Loucy (cell line): ENCODE data around the gene EIF2S3.

ENCODE experiments used
- H2AFZ ChIP-seq: fragments of 200-600 bp; sonication (generic); 2 replicates; pipeline ENCODE4 v1.6.0; 2016; ENCODE audit warnings: antibody characterized with exemption, mild to moderate bottlenecking, low read length, moderate library complexity
- H3F3A ChIP-seq: fragments of 200-600 bp; 2 replicates; pipeline ENCODE4 v1.6.0; 2016; ENCODE audit warnings: antibody characterized with exemption, low read depth, mild to moderate bottlenecking
- H3K27me3 ChIP-seq: fragments of 200-600 bp; sonication (generic); 2 replicates; pipeline ENCODE4 v1.6.1; 2014; ENCODE audit warnings: low read length, mild to moderate bottlenecking; ENCODE audit not compliant: insufficient read depth, poor library complexity, severe bottlenecking
- H3K36me3 ChIP-seq: fragments of 200-600 bp; sonication (generic); 2 replicates; pipeline ENCODE4 v1.6.1; 2016; ENCODE audit warnings: low read length; ENCODE audit not compliant: insufficient read depth
- H3K4me1 ChIP-seq: fragments of 200-600 bp; sonication (generic); 2 replicates; pipeline ENCODE4 v1.5.1; 2014; ENCODE audit warnings: low read length, mild to moderate bottlenecking; ENCODE audit not compliant: insufficient read depth, poor library complexity, severe bottlenecking
- H3K4me2 ChIP-seq: fragments of 200-600 bp; sonication (generic); 2 replicates; pipeline ENCODE4 v1.6.0; 2014; ENCODE audit warnings: antibody characterized with exemption, low read length, low read depth, mild to moderate bottlenecking; ENCODE audit not compliant: poor library complexity, severe bottlenecking
- H3K4me3 ChIP-seq: fragments of 200-600 bp; sonication (generic); 2 replicates; pipeline ENCODE4 v1.5.1; 2014; ENCODE audit warnings: low read length, mild to moderate bottlenecking, mixed read lengths; ENCODE audit not compliant: poor library complexity, severe bottlenecking
- H3K79me2 ChIP-seq: fragments of 200-600 bp; sonication (generic); 2 replicates; pipeline ENCODE4 v1.6.1; 2014; ENCODE audit warnings: low read length; ENCODE audit not compliant: insufficient read depth
- H3K9ac ChIP-seq: fragments of 200-600 bp; sonication (generic); 2 replicates; pipeline ENCODE4 v1.6.0; 2014; ENCODE audit warnings: mild to moderate bottlenecking, low read depth, low read length, moderate library complexity; ENCODE audit not compliant: poor library complexity, severe bottlenecking
- H3K9me2 ChIP-seq: fragments of 200-600 bp; sonication (generic); replicated peaks from 2 replicates; pipeline ENCODE4 v1.6.1; 2016; ENCODE audit warnings: low read depth, low read length, mixed read lengths
- H3K9me3 ChIP-seq: fragments of 200-600 bp; sonication (generic); 2 replicates; pipeline ENCODE4 v1.6.1; 2014; ENCODE audit warnings: mild to moderate bottlenecking, antibody characterized with exemption, low read length, low read depth; ENCODE audit not compliant: insufficient read depth
- H4K20me1 ChIP-seq: fragments of 200-600 bp; sonication (generic); 2 replicates; pipeline ENCODE4 v1.6.0; 2014; ENCODE audit warnings: antibody characterized with exemption, low read length, mild to moderate bottlenecking; ENCODE audit not compliant: insufficient read depth, poor library complexity, severe bottlenecking
- EZH2phosphoT487 ChIP-seq: fragments of 200-600 bp; IDR thresholded peaks from 2 replicates; pipeline ENCODE4 v1.6.1; 2018; ENCODE audit warnings: antibody characterized with exemption, mild to moderate bottlenecking, moderate library complexity, borderline replicate concordance
- TF ChIP-seq, protein P1 (sequence below): fragments of 200-600 bp; sonication (generic); conservative IDR thresholded peaks from 2 replicates; pipeline ENCODE4 v1.5.1; 2014; ENCODE audit warnings: mild to moderate bottlenecking, antibody characterized with exemption, low read length

The EIF2S3 gene

DNA sequence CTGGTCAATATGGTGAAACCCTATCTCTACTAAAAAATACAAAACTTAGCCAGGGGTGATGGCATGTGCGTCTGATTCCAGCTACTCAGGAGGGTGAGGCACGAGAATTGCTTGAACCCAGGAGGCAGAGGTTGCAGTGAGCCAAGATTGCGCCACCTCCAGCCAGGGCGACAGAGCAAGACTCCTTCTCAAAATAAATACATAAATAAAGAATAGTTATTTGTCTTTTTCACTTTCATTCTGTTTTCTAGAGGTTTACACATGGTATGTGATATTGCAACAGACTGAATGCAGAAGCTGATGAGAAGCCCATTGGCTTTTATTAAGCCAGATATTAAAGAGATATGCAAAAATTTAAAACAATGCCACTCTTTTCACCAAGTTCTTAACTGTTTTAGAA is 35.9 kb upstream of the EIF2S3 start:
- TF ChIP-seq EZH2phosphoT487 = no peak
- TF ChIP-seq, protein P1, sequence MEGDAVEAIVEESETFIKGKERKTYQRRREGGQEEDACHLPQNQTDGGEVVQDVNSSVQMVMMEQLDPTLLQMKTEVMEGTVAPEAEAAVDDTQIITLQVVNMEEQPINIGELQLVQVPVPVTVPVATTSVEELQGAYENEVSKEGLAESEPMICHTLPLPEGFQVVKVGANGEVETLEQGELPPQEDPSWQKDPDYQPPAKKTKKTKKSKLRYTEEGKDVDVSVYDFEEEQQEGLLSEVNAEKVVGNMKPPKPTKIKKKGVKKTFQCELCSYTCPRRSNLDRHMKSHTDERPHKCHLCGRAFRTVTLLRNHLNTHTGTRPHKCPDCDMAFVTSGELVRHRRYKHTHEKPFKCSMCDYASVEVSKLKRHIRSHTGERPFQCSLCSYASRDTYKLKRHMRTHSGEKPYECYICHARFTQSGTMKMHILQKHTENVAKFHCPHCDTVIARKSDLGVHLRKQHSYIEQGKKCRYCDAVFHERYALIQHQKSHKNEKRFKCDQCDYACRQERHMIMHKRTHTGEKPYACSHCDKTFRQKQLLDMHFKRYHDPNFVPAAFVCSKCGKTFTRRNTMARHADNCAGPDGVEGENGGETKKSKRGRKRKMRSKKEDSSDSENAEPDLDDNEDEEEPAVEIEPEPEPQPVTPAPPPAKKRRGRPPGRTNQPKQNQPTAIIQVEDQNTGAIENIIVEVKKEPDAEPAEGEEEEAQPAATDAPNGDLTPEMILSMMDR = no peak

DNA sequence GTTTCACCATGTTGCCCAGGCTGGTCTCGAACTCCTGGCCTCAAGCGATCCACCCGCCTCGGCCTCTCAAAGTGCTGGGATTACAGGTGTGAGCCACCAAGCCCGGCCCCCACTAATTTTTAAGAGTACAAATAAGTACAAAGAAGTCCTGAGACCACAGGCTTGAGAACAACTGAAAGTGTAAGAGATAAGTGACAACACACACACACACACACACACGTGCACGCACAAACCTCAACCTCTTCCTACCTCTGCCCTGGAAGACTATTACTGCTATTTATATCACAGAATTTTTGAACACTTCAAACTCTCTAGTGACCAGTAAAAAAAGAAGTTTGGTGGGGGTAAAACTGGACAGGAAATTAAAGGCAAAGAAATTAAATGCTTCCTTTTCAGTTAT is 35.3 kb upstream of the EIF2S3 start:
- TF ChIP-seq, protein P1 = no peak
- no peak for TF ChIP-seq EZH2phosphoT487
- no peaks in the 10 kb centered on the region for H3F3A ChIP-seq
- H4K20me1 ChIP-seq = peaks cover 33% of the 10 kb centered on the region
- H3K36me3 ChIP-seq = peaks cover 4% of the 10 kb centered on the region; the same call in 1 of the 2 replicates
- H3K9me3 ChIP-seq = no peaks in the 10 kb centered on the region
- H3K4me2 ChIP-seq = peak overlapping the region; percentile 80
- H3K79me2 ChIP-seq = peaks cover 93% of the 10 kb centered on the region
- no peak overlapping the region for H2AFZ ChIP-seq
- peak overlapping the region; percentile 59 for H3K9ac ChIP-seq
- H3K27me3 ChIP-seq = no peaks in the 10 kb centered on the region
- H3K4me1 ChIP-seq = peaks cover 13% of the 10 kb centered on the region
- peak overlapping the region; percentile 69 for H3K4me3 ChIP-seq
- no peaks in the 10 kb centered on the region for H3K9me2 ChIP-seq

More for the DNA sequence above, 35.9 kb upstream of the EIF2S3 start:
- H3F3A ChIP-seq = no peaks in the 10 kb centered on the region
- no peak overlapping the region for H3K9ac ChIP-seq
- H3K9me2 ChIP-seq = no peaks in the 10 kb centered on the region
- H3K4me3 ChIP-seq = peak overlapping the region; percentile 25
- H3K9me3 ChIP-seq = no peaks in the 10 kb centered on the region
- no peaks in the 10 kb centered on the region for H3K27me3 ChIP-seq
- peak overlapping the region; percentile 80 for H3K4me2 ChIP-seq
- H3K79me2 ChIP-seq = peaks cover 93% of the 10 kb centered on the region
- H3K36me3 ChIP-seq = peaks cover 4% of the 10 kb centered on the region; the same call in 1 of the 2 replicates
- H4K20me1 ChIP-seq = peaks cover 33% of the 10 kb centered on the region
- peaks cover 13% of the 10 kb centered on the region for H3K4me1 ChIP-seq
- no peak overlapping the region for H2AFZ ChIP-seq

DNA sequence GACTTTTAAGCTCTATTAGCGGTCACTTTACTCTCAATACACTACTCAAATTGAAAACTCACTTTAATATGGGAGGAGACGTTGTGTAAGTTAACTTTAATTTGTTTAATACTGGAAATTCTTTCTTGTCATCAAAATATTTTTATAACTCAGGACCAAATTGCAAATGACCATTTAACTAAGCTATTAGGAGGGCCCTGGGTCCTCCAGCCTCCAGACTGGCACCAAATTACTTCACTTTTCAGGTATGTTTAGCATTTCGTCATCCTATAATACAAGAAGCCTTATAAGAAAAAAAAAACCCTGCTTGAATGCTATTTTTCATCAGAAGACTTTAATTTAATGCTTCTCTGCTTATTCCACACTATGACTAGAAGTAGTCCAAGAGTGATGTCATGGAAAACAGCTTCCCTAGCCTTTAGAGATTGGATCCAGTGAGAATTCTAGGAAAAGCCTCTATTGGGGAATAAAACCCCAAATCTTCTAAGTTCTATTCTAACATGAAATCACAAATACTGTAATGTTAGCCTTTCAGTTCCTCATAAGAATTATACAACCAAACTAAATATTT is 34.4 kb upstream of the EIF2S3 start:
- TF ChIP-seq, protein P1 = no peak
- no peak for TF ChIP-seq EZH2phosphoT487
- Histone ChIP-seq H3K4me1 (peaks cover 13% of the 10 kb centered on the region), H3K36me3 (peaks cover 4% of the 10 kb centered on the region; the same call in 1 of the 2 replicates), H3K9me2 (no peaks in the 10 kb centered on the region), H3K4me3 (peak overlapping the region; percentile 69), H3F3A (no peaks in the 10 kb centered on the region), H3K27me3 (no peaks in the 10 kb centered on the region), H3K9ac (peak overlapping the region; percentile 59), H3K9me3 (no peaks in the 10 kb centered on the region), H4K20me1 (peaks cover 33% of the 10 kb centered on the region), H2AFZ (no peak overlapping the region), H3K79me2 (peaks cover 90% of the 10 kb centered on the region), H3K4me2 (peak overlapping the region; percentile 80)
